SK-N-SH (cell line): Measurements from ENCODE around the gene SCNN1B. TPM values are rescaled to one million over a fixed set of nuclear protein-coding genes. Genes with fewer than 3 reads are reported as not detected.
"Not testable (repeated sequence)": the region's sequence is repeated elsewhere in the genome, so short reads cannot be mapped to it uniquely, and the experiment has no call there.

ENCODE experiments used
- CTCF ChIA-PET: fragments of 300-600, 350-600 bp; formaldehyde crosslinking; extraction: SDS; loops from one replicate; lab custom pipeline; 2021; lab: Yijun Ruan, JAX
- POLR2A ChIA-PET: fragments of 350-600 bp; sonication (Branson Sonifier 250); formaldehyde crosslinking; extraction: SDS; loops from one replicate; lab custom pipeline; 2020; ENCODE audit warnings: antibody characterized with exemption, inconsistent platforms; lab: Yijun Ruan, JAX
- DNase-seq: peaks from one replicate; pipeline ENCODE4 v3.0.0; 2012
- H2AFZ ChIP-seq: fragments of 200-600 bp; sonication (generic); 2 replicates; pipeline ENCODE4 v1.8.1; 2016; ENCODE audit warnings: antibody characterized with exemption, mild to moderate bottlenecking, low read depth
- H3F3A ChIP-seq: fragments of 200-600 bp; sonication (generic); replicated peaks from 2 replicates; pipeline ENCODE3; 2016; ENCODE audit warnings: antibody characterized with exemption, mild to moderate bottlenecking; ENCODE audit not compliant: insufficient read depth
- H3K27ac ChIP-seq, 2 experiments: fragments of 200-500 bp in 1 of 2; fragments of 200-600 bp in 1 of 2; sonication (Bioruptor generic) in 1 of 2; sonication (generic), shearing (Covaris generic) in 1 of 2; 2 replicates each; pipeline versions ENCODE4 v1.5.1 to v1.6.1; 2014 to 2016; ENCODE audit warnings: low read depth in 2 of 2, inconsistent platforms in 1 of 2, low read length in 1 of 2, mild to moderate bottlenecking in 1 of 2, mixed read lengths in 1 of 2
- H3K27me3 ChIP-seq: fragments of 200-600 bp; sonication (generic), shearing (Covaris generic); 2 replicates; pipeline ENCODE4 v1.6.1; 2016; ENCODE audit warnings: mixed run types; ENCODE audit not compliant: insufficient read depth
- H3K36me3 ChIP-seq, 2 experiments: fragments of 200-500 bp in 1 of 2; fragments of 200-600 bp in 1 of 2; sonication (Bioruptor generic) in 1 of 2; sonication (generic) in 1 of 2; replicated peaks in 1 of 2; 2 replicates each; pipeline versions ENCODE3 to v1.5.1; 2014 to 2016; ENCODE audit warnings: low read length in 1 of 2, mild to moderate bottlenecking in 1 of 2; ENCODE audit not compliant: insufficient read depth in 2 of 2, control insufficient read depth in 1 of 2
- H3K4me1 ChIP-seq, 2 experiments: fragments of 200-500 bp in 1 of 2; fragments of 200-600 bp in 1 of 2; sonication (Bioruptor generic) in 1 of 2; sonication (generic), shearing (Covaris generic) in 1 of 2; 2 replicates each; pipeline versions ENCODE4 v1.5.1 to v1.6.1; 2014 to 2016; ENCODE audit warnings: low read depth in 1 of 2, low read length in 1 of 2, mixed run types in 1 of 2; ENCODE audit not compliant: insufficient read depth in 2 of 2, control insufficient read depth in 1 of 2
- H3K4me2 ChIP-seq: fragments of 200-600 bp; sonication (generic), shearing (Covaris generic); 2 replicates; pipeline ENCODE4 v1.6.1; 2017; ENCODE audit warnings: mixed run types
- H3K4me3 ChIP-seq, 2 experiments: fragments of 200-500 bp in 1 of 2; fragments of 200-600 bp in 1 of 2; sonication (Bioruptor generic) in 1 of 2; sonication (generic), shearing (Covaris generic) in 1 of 2; 2 replicates each; pipeline versions ENCODE4 v1.5.1 to v1.8.1; 2014 to 2016; ENCODE audit warnings: low read depth in 2 of 2, inconsistent platforms in 1 of 2, low read length in 1 of 2, mild to moderate bottlenecking in 1 of 2, mixed read lengths in 1 of 2, moderate library complexity in 1 of 2
- H3K79me2 ChIP-seq: fragments of 200-600 bp; sonication (generic); 2 replicates; pipeline ENCODE4 v1.8.1; 2017; ENCODE audit warnings: mild to moderate bottlenecking; ENCODE audit not compliant: insufficient read depth
- H3K9ac ChIP-seq: fragments of 200-600 bp; sonication (generic); 2 replicates; pipeline ENCODE4 v1.6.1; 2017; ENCODE audit warnings: mixed run types
- H3K9me2 ChIP-seq: fragments of 200-600 bp; sonication (generic); 2 replicates; pipeline ENCODE4 v1.6.1; 2017; ENCODE audit warnings: mixed run types
- H3K9me3 ChIP-seq: fragments of 200-600 bp; sonication (generic); 2 replicates; pipeline ENCODE4 v1.6.1; 2017; ENCODE audit warnings: mixed run types, mild to moderate bottlenecking, moderate library complexity
- H4K20me1 ChIP-seq: fragments of 200-600 bp; sonication (generic); 2 replicates; pipeline ENCODE4 v1.6.1; 2017; ENCODE audit warnings: mild to moderate bottlenecking, mixed run types; ENCODE audit not compliant: insufficient read depth
- CTCF ChIP-seq: fragments of 200-600 bp; sonication (generic); IDR thresholded peaks from 2 replicates; pipeline ENCODE4 v1.6.1; 2017; ENCODE audit warnings: antibody characterized with exemption, mild to moderate bottlenecking, moderate library complexity
- FOXJ3 ChIP-seq: sonication (generic); formaldehyde crosslinking; IDR thresholded peaks from 2 replicates; pipeline ENCODE4 v1.5.1; 2020; ENCODE audit warnings: mild to moderate bottlenecking, missing genetic modification reagents
- JUND ChIP-seq: IDR thresholded peaks from 2 replicates; pipeline ENCODE4 v1.4.0; 2012
- MAX ChIP-seq: IDR thresholded peaks from 2 replicates; pipeline ENCODE4 v1.4.0; 2012; ENCODE audit warnings: low read depth
- SMC3 ChIP-seq: IDR thresholded peaks from 2 replicates; pipeline ENCODE4 v1.6.1; 2012; ENCODE audit warnings: low read depth, low read length, improper control_type of control experiment
- WGBS: methylation state at CpG from one replicate; pipeline ENCODE4 v1.1.6; 2017; ENCODE audit warnings: low lambda C conversion rate; 5-methylcytosine and 5-hydroxymethylcytosine counted together
- polyA plus RNA-seq, 3 experiments: library from polyadenylated mRNA; depleted of rRNA; stranded (reverse); fragments of >200 nt; gene quantifications; 2 replicates each; pipeline ENCODE4 v1.2.3, GENCODE V29; 2012

SCNN1B gene
- polyA plus RNA-seq, 1 of the 3 experiments (the other 2 are of a cell fraction): not detected

GRCh38 chr16:23296994-23297393, 5.1 kb upstream of the SCNN1B start:
- POLR2A ChIA-PET: no interaction called here
- H3K9me3 ChIP-seq: no peaks in the 10 kb centered on the region
- no peak overlapping the region for H3K4me3 ChIP-seq
- whole genome bisulfite sequencing: 42% methylated on average over 3 of the region's 3 CpGs
- no peak overlapping the region for H3K27ac ChIP-seq
- peak; percentile 55 for DNase-seq
- no peaks in the 10 kb centered on the region; a peak in 1 of 4 replicates for H3K4me1 ChIP-seq
- TF ChIP-seq CTCF: peak; percentile 32; the same call in 1 of the 2 replicates
- no peak for TF ChIP-seq JUND
- peaks cover 10% of the 10 kb centered on the region; the same call in 1 of the 2 replicates for H3K27me3 ChIP-seq
- H3K9ac ChIP-seq: no peak overlapping the region
- H4K20me1 ChIP-seq: no peaks in the 10 kb centered on the region
- H3K79me2 ChIP-seq: no peaks in the 10 kb centered on the region
- no peaks in the 10 kb centered on the region for H3F3A ChIP-seq
- H2AFZ ChIP-seq: no peak overlapping the region
- CTCF ChIA-PET: interaction anchor here (1.7 to 4.8 kb wide), 2 partner anchors 13 to 138 kb away, joined by 6 to 21 read pairs; no protein-coding TSS in a partner anchor
- no peaks in the 10 kb centered on the region for H3K9me2 ChIP-seq
- no peaks in the 10 kb centered on the region for H3K36me3 ChIP-seq
- H3K4me2 ChIP-seq: no peak overlapping the region

- Histone ChIP-seq H3F3A (no peaks in the 10 kb centered on the region), H3K36me3 (no peaks in the 10 kb centered on the region)
- no peak for TF ChIP-seq SMC3
- no peak for TF ChIP-seq MAX
- no peak for TF ChIP-seq FOXJ3
- TF ChIP-seq, all 33 proteins: peak for 0
- Histone ChIP-seq H3K27me3 (peaks cover 21% of the 10 kb centered on the region), H3K9me3 (no peaks in the 10 kb centered on the region), H3K79me2 (no peaks in the 10 kb centered on the region), H3K4me1 (no peaks in the 10 kb centered on the region; a peak in 1 of 4 replicates), H3K9ac (no peak overlapping the region), H4K20me1 (no peaks in the 10 kb centered on the region), H3K4me3 (no peak overlapping the region), H3K9me2 (no peaks in the 10 kb centered on the region), H2AFZ (no peak overlapping the region), H3K27ac (no peak overlapping the region), H3K4me2 (no peak overlapping the region)
- WGBS: 10% methylated on average over 3 of the region's 6 CpGs
- POLR2A ChIA-PET: no interaction called here
- CTCF ChIA-PET: interaction anchor here (1.7 to 4.8 kb wide), 2 partner anchors 14 to 137 kb away, joined by 6 to 21 read pairs; no protein-coding TSS in a partner anchor
- DNase-seq: no peak
Observed at GRCh38 chr16:23298290-23298915, 3.7 kb upstream of the SCNN1B start.

GRCh38 chr16:23299815-23300214, 2.3 kb upstream of the SCNN1B start:
- H3K4me1 ChIP-seq, H3F3A ChIP-seq, H2AFZ ChIP-seq, H3K9ac ChIP-seq, H3K4me3 ChIP-seq, DNase-seq, H3K27ac ChIP-seq, H4K20me1 ChIP-seq, H3K36me3 ChIP-seq, H3K9me2 ChIP-seq, H3K4me2 ChIP-seq, POLR2A ChIA-PET, H3K9me3 ChIP-seq, H3K79me2 ChIP-seq: not testable (repeated sequence)
- WGBS: 41% methylated on average over 3 of the region's 3 CpGs
- H3K27me3 ChIP-seq: peaks cover 21% of the 10 kb centered on the region
- CTCF ChIA-PET: interaction anchor here (0.9 kb wide), 1 partner anchor 136 kb away, joined by 3 read pairs; no protein-coding TSS in a partner anchor
